IPS-15b (cell line): ENCODE results near the gene PDCD1.

ENCODE experiments used
- H3K27me3 ChIP-seq: one replicate; pipeline ENCODE4 v1.6.1; 2013; ENCODE audit warnings: low read length; ENCODE audit not compliant: control insufficient read depth, insufficient read depth
- H3K36me3 ChIP-seq: one replicate; pipeline ENCODE4 v1.6.1; 2013; ENCODE audit warnings: low read length; ENCODE audit not compliant: control insufficient read depth, insufficient read depth
- H3K4me1 ChIP-seq: one replicate; pipeline ENCODE4 v1.6.1; 2013; ENCODE audit warnings: mild to moderate bottlenecking, low read length; ENCODE audit not compliant: control insufficient read depth, insufficient read depth
- H3K4me3 ChIP-seq: one replicate; pipeline ENCODE4 v1.5.1; 2013; ENCODE audit warnings: low read depth, low read length
- H3K9ac ChIP-seq: one replicate; pipeline ENCODE4 v1.6.1; 2013; ENCODE audit warnings: low read depth, mild to moderate bottlenecking, low read length
- H3K9me3 ChIP-seq: one replicate; pipeline ENCODE4 v1.6.1; 2013; ENCODE audit warnings: mild to moderate bottlenecking, low read length; ENCODE audit not compliant: control insufficient read depth, insufficient read depth

PDCD1 gene

GRCh38 chr2:241859017-241859435, 332 bp upstream of the PDCD1 start:
- H3K36me3 ChIP-seq: no peaks in the 10 kb centered on the region
- H3K27me3 ChIP-seq: no peaks in the 10 kb centered on the region
- no peak overlapping the region for H3K9ac ChIP-seq
- H3K9me3 ChIP-seq: no peaks in the 10 kb centered on the region
- H3K4me3 ChIP-seq: no peak overlapping the region
- H3K4me1 ChIP-seq: peaks cover 3% of the 10 kb centered on the region

GRCh38 chr2:241857572-241858121, 1.0 kb downstream of the PDCD1 start:
- Histone ChIP-seq H3K9ac (no peak overlapping the region), H3K27me3 (no peaks in the 10 kb centered on the region), H3K36me3 (no peaks in the 10 kb centered on the region), H3K4me1 (peaks cover 3% of the 10 kb centered on the region), H3K9me3 (no peaks in the 10 kb centered on the region), H3K4me3 (no peak overlapping the region)

DNA sequence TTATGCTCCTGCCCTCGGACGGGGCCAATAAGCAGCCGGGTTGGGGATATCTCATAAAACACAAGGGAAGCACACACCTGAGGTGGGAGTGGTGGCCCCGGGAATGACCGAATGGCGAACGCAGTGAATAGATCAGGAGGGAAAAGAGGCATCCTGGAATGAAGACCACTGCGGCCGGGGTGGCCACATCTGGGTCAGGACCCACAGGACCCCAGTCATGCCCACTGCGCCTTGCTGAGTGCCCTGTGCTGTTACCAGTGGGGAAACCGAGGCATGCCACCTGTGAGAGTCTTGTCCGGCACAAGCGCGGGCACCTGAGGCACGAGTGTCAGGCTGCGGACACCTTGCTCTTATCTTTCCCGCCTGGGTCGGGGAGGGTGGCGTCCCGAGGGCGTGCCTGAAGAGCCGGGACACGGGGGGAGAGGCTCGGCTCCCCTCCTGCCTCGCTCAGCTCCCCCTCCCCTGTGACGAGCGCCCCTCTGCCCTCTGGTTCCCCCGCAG, 1.6 kb downstream of the PDCD1 start:
- H3K9me3 ChIP-seq: no peaks in the 10 kb centered on the region
- H3K4me3 ChIP-seq: no peak overlapping the region
- peaks cover 3% of the 10 kb centered on the region for H3K4me1 ChIP-seq
- H3K9ac ChIP-seq: no peak overlapping the region
- no peaks in the 10 kb centered on the region for H3K27me3 ChIP-seq
- no peaks in the 10 kb centered on the region for H3K36me3 ChIP-seq

DNA sequence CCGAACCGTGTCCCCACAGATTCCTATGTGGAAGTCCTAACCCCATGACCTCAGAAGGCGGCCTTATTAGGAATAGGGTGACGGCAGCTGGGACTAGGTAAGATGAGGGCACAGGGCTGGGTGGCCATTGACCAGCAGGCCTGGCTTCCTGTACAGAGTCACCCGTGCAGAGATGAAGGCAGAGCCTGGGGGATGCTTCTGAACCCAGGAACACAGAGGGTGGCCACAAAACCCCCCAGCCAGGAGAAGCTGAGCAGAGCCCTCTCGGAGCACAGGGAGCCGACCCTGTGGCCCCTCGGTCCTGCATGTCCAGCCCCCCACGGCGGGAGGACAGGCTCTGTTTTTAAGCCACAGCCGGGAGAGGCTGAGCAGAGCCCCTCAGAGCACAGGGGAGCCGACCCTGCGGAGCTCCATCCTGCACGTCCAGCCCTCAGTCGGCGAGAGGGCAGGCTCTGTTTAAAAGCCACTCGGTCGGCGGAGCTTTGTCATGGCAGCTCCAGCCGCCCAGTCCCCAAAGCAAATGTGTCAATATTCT, 2.7 kb downstream of the PDCD1 start:
- no peaks in the 10 kb centered on the region for H3K9me3 ChIP-seq
- H3K9ac ChIP-seq: no peak overlapping the region
- H3K36me3 ChIP-seq: no peaks in the 10 kb centered on the region
- no peak overlapping the region for H3K4me3 ChIP-seq
- H3K27me3 ChIP-seq: no peaks in the 10 kb centered on the region
- no peaks in the 10 kb centered on the region for H3K4me1 ChIP-seq

DNA sequence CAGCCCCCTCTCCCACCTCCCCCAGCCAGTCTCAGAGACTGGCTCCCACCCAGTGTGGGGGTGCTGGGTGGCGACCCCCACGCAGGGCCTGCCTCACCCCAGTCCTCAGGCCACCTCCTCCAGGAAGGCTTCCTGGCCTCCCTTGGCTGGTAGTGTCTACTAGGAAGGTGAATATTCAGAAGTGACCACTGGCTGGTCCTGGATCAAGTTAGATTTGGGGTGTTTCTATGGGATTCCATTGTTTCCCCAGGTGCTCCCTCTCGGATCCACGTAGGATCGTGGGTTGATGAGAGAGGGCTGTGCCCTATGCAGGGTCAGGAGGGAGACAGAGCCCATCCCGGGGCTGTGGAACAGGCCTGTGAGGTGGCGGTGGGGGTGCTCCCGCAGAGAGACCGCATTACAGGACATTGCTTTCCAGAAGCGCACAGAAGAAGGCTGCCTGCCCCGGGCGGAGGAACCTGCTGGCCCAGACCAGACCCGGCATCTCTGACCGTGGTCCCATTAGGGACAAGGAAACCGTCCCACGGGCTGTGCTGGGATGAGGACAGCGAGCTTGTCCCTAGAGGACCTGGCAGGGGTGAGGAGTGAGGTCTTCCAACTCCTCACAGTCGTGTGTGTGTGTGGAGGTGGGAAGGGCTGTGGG, 3.3 kb downstream of the PDCD1 start:
- Histone ChIP-seq H3K4me1 (no peaks in the 10 kb centered on the region), H3K27me3 (no peaks in the 10 kb centered on the region), H3K36me3 (no peaks in the 10 kb centered on the region)

DNA sequence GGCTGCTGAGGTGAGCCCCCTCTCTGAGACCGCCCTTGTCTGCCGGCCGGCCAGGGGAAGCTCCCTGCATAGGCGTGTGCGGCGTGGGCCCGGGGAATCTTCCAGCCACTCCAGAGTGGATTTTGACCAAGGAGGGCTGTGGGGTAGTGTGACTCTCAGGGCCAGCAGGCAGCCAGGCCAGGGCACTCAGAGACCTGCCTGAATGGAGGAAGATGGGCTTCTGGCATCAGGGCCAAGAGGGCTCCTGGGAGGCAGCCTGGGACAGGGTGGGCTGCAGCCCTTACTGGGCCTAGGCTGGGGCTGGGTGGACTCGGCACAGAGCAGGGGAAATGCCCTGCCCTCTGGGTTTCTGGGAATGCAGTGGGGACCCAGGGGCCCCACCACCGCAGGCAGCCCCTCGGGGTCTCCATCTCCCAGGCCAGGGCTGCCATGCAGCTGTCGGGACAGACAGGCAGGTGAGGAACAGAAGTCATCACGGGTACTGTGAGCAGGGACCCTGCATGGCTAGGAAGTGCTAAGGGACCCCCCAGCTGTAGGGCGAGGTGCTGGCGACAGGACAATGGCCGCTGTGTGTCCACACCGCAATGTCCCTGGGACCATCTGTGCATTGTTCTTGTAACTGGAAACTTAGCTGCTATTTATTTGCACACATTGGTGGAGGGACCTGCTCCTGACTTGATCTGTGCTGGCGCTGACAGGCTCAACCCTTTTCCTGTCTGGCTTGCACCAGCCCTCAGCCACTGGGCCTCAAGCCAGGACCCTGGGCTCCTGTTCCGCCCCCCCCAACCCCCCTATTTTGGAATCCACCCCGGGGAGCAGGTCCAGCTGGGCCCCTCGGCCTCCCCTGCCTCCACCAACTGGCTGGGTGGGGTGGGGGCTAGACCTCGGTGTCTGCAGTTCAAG, 4.1 kb downstream of the PDCD1 start:
- H3K9ac ChIP-seq: no peak overlapping the region
- no peaks in the 10 kb centered on the region for H3K36me3 ChIP-seq
- H3K27me3 ChIP-seq: no peaks in the 10 kb centered on the region
- no peaks in the 10 kb centered on the region for H3K4me1 ChIP-seq
- H3K4me3 ChIP-seq: no peak overlapping the region
- no peaks in the 10 kb centered on the region for H3K9me3 ChIP-seq

More for the DNA sequence above, 3.3 kb downstream of the PDCD1 start:
- no peak overlapping the region for H3K9ac ChIP-seq
- H3K4me3 ChIP-seq: no peak overlapping the region
- no peaks in the 10 kb centered on the region for H3K9me3 ChIP-seq

- no peak overlapping the region for H3K9ac ChIP-seq
- H3K27me3 ChIP-seq: no peaks in the 10 kb centered on the region
- no peaks in the 10 kb centered on the region for H3K4me1 ChIP-seq
- H3K4me3 ChIP-seq: no peak overlapping the region
- H3K9me3 ChIP-seq: no peaks in the 10 kb centered on the region
- H3K36me3 ChIP-seq: no peaks in the 10 kb centered on the region
These were observed 4.9 kb downstream of the PDCD1 start for GRCh38 chr2:241853651-241854341.

GRCh38 chr2:241852981-241853631, 5.6 kb downstream of the PDCD1 start:
- Histone ChIP-seq H3K9me3 (no peaks in the 10 kb centered on the region), H3K4me1 (no peaks in the 10 kb centered on the region), H3K9ac (no peak overlapping the region)

GRCh38 chr2:241852116-241852980, 6.3 kb downstream of the PDCD1 start:
- Histone ChIP-seq H3K36me3 (no peaks in the 10 kb centered on the region), H3K9ac (no peak overlapping the region), H3K27me3 (no peaks in the 10 kb centered on the region), H3K9me3 (no peaks in the 10 kb centered on the region), H3K4me3 (no peak overlapping the region), H3K4me1 (no peaks in the 10 kb centered on the region)

More at GRCh38 chr2:241852981-241853631, 5.6 kb downstream of the PDCD1 start:
- Histone ChIP-seq H3K36me3 (no peaks in the 10 kb centered on the region), H3K4me3 (no peak overlapping the region), H3K27me3 (no peaks in the 10 kb centered on the region)

DNA sequence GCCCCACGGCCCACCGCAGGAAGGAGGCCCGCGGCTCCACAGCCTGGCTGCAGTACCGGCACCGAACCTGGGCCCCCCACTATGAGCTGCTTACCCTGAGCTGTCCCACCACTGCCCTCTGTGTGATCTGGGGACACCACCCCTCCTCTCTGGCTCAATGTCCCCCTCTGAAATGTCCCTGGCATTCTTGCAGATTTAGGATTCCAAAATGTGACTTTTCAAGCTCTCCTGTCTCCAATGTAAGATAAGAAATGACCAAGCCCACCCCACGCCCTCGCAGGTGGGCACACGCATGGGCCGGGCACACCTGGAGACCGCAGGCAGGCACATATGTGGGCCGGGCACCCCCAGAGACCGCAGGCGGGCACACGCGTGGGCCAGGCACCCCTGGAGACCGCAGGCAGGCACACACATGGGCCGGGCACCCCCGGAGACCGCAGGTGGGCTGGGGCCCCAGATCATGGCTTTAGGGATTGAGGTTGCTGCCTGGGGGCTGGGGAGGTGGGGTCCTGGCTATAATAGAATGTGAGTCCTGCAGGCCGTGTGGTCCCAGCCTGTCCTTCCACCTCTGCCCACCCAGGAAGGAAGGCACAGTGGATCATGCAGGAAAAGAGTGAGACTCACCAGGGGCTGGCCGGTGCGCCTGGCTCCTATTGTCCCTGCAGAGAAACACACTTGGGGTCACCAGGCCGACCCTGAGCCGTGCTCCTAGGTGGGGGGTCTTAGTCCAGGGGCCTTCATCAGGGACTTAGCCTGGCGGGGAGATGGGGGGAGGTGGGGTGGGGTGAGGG, 7.2 kb downstream of the PDCD1 start:
- Histone ChIP-seq H3K36me3 (no peaks in the 10 kb centered on the region), H3K4me1 (no peaks in the 10 kb centered on the region)

More for the DNA sequence above, 7.2 kb downstream of the PDCD1 start:
- Histone ChIP-seq H3K9me3 (no peaks in the 10 kb centered on the region), H3K4me3 (no peak overlapping the region), H3K27me3 (no peaks in the 10 kb centered on the region), H3K9ac (no peak overlapping the region)
